Fibroblast of lung (primary cell): ENCODE data around the gene COL9A1. TPM values are rescaled to one million over a fixed set of nuclear protein-coding genes. Genes with fewer than 3 reads are reported as not detected.

ENCODE experiments used
- DNase-seq, 2 donors: peaks; one replicate each; pipeline versions ENCODE4 v3.0.0 to v3.0.0-alpha.2; 2010; ENCODE audit warnings: low read depth in 2 of 2
- H2AFZ ChIP-seq: 2 replicates; pipeline ENCODE4 v1.5.1; 2012; ENCODE audit warnings: low read length, control low read depth, inconsistent platforms
- H3K27ac ChIP-seq: 2 replicates; pipeline ENCODE4 v1.5.1; 2011; ENCODE audit warnings: low read length, control low read depth; ENCODE audit not compliant: insufficient read depth
- H3K27me3 ChIP-seq: 2 replicates; pipeline ENCODE4 v1.5.1; 2011; ENCODE audit warnings: mild to moderate bottlenecking, low read length; ENCODE audit not compliant: control insufficient read depth, insufficient read depth
- H3K36me3 ChIP-seq: 2 replicates; pipeline ENCODE4 v1.5.1; 2011; ENCODE audit warnings: low read length; ENCODE audit not compliant: control insufficient read depth, insufficient read depth
- H3K4me1 ChIP-seq: 2 replicates; pipeline ENCODE4 v1.5.1; 2011; ENCODE audit warnings: low read length; ENCODE audit not compliant: control insufficient read depth, insufficient read depth; ENCODE audit errors: extremely low read depth
- H3K4me2 ChIP-seq: 2 replicates; pipeline ENCODE4 v1.5.1; 2011; ENCODE audit warnings: low read length, control low read depth; ENCODE audit not compliant: insufficient read depth; ENCODE audit errors: extremely low read depth
- H3K4me3 ChIP-seq, 4 experiments: fragments of 200-600 bp in 1 of 4; sonication (generic) in 1 of 4; replicated peaks in 1 of 4; 2 replicates each; pipeline ENCODE4 v1.5.1; 2011 to 2016; ENCODE audit warnings: low read length in 4 of 4, low read depth in 3 of 4, mild to moderate bottlenecking in 3 of 4, control low read depth in 2 of 4, inconsistent platforms in 1 of 4, mixed read lengths in 1 of 4; ENCODE audit not compliant: insufficient read depth in 1 of 4; ENCODE audit errors: control extremely low read depth in 1 of 4
- H3K79me2 ChIP-seq: 2 replicates; pipeline ENCODE4 v1.5.1; 2012; ENCODE audit warnings: mild to moderate bottlenecking, low read length, inconsistent platforms; ENCODE audit not compliant: control insufficient read depth, insufficient read depth
- H3K9ac ChIP-seq: 2 replicates; pipeline ENCODE4 v1.5.1; 2011; ENCODE audit warnings: mild to moderate bottlenecking, low read length, control low read depth; ENCODE audit not compliant: insufficient read depth
- H3K9me3 ChIP-seq: 2 replicates; pipeline ENCODE4 v1.5.1; 2012; ENCODE audit warnings: low read depth, low read length; ENCODE audit not compliant: control insufficient read depth, insufficient read depth
- H4K20me1 ChIP-seq: 2 replicates; pipeline ENCODE4 v1.5.1; 2011; ENCODE audit warnings: low read length; ENCODE audit not compliant: control insufficient read depth, insufficient read depth; ENCODE audit errors: extremely low read depth
- EZH2 ChIP-seq: IDR thresholded peaks from 2 replicates; pipeline ENCODE4 v1.5.1; 2012; ENCODE audit warnings: low read length, control low read depth, mild to moderate bottlenecking; ENCODE audit errors: missing control alignments
- polyA plus RNA-seq, 2 donors: library from polyadenylated mRNA; depleted of rRNA in 1 of 2; stranded (reverse) in 1 of 2; unstranded in 1 of 2; fragments of >200 nt; gene quantifications; 2 replicates each; pipeline ENCODE4 v1.2.1, GENCODE V29; 2011 to 2012; ENCODE audit warnings: missing spikeins in 1 of 2
- total RNA-seq: library from RNA; depleted of rRNA; stranded (reverse); fragments of >200 nt; gene quantifications from 2 replicates; pipeline ENCODE4 v1.2.1, GENCODE V29; 2014
- TF ChIP-seq, protein P1 (sequence below), 2 donors: IDR thresholded peaks in 1 of 2; conservative IDR thresholded peaks in 1 of 2; 1 replicate in 1 of 2; 2 replicates in 1 of 2; pipeline ENCODE4 v1.5.1; 2011 to 2012; ENCODE audit warnings: low read length in 2 of 2, control low read depth in 1 of 2, inconsistent platforms in 1 of 2, low read depth in 1 of 2, mild to moderate bottlenecking in 1 of 2

The COL9A1 gene
- total and polyA plus RNA-seq, 2 donors (not counting 1 experiment from before 2014, with no cell fraction given): not detected

DNA sequence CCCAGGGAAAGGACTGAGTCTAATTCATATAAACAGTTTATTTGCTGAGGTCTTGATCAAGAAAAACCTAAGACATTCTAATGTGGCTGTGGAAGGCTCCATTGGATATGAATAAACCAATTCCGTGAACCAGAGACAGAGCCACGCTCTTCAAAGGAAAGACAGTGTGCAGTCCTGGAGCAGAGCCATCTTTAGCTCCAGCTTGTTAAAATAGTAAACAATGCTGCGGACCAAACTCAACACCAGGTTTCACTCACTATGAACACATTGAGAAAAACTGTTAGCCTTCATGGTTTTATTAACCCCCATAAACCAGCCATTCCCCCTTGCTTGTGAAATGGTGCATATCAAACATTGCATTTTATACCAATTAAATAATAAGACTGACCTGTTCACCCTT is 61.9 kb downstream of the COL9A1 start:
- H3K27ac ChIP-seq: no peak overlapping the region
- no peak overlapping the region for H3K4me3 ChIP-seq
- H3K4me2 ChIP-seq: no peak overlapping the region
- no peak for TF ChIP-seq EZH2
- TF ChIP-seq, protein P1, sequence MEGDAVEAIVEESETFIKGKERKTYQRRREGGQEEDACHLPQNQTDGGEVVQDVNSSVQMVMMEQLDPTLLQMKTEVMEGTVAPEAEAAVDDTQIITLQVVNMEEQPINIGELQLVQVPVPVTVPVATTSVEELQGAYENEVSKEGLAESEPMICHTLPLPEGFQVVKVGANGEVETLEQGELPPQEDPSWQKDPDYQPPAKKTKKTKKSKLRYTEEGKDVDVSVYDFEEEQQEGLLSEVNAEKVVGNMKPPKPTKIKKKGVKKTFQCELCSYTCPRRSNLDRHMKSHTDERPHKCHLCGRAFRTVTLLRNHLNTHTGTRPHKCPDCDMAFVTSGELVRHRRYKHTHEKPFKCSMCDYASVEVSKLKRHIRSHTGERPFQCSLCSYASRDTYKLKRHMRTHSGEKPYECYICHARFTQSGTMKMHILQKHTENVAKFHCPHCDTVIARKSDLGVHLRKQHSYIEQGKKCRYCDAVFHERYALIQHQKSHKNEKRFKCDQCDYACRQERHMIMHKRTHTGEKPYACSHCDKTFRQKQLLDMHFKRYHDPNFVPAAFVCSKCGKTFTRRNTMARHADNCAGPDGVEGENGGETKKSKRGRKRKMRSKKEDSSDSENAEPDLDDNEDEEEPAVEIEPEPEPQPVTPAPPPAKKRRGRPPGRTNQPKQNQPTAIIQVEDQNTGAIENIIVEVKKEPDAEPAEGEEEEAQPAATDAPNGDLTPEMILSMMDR (conservative IDR thresholded peaks at IDR 0.05 in 1 of 2, IDR thresholded peaks at IDR 0.05 in 1 of 2; ENCODE audit: low read depth in 1 of 2, low read length in 2 of 2): no peak
- H2AFZ ChIP-seq: no peak overlapping the region
- no peaks in the 10 kb centered on the region for H3K4me1 ChIP-seq
- no peaks in the 10 kb centered on the region for H3K27me3 ChIP-seq
- no peaks in the 10 kb centered on the region for H3K9me3 ChIP-seq
- no peak for DNase-seq
- H3K79me2 ChIP-seq: no peaks in the 10 kb centered on the region
- H3K9ac ChIP-seq: no peak overlapping the region
- H4K20me1 ChIP-seq: no peaks in the 10 kb centered on the region
- no peaks in the 10 kb centered on the region for H3K36me3 ChIP-seq

DNA sequence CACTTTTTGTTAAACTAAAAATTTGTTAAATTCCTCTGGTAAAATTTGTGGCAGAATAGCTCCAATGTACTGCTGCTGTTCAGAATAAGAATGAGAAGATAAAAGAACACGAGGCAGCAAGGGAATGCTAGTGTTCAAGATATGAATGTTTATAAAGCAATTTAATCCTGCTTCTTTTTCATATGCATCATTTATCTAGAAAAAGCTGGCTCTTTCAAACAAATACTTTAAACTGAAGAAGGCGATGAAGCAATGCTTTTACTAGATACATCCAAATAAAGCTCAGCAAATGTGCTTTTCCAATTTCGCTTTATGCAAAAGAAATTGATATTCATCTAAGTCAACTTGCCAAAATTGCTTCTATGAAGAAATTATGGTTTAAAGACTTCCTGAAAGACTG is 66.5 kb downstream of the COL9A1 start:
- Histone ChIP-seq H3K9me3 (no peaks in the 10 kb centered on the region), H3K4me1 (no peaks in the 10 kb centered on the region), H3K9ac (no peak overlapping the region), H3K4me2 (no peak overlapping the region), H3K79me2 (no peaks in the 10 kb centered on the region), H2AFZ (no peak overlapping the region), H3K27me3 (no peaks in the 10 kb centered on the region), H3K4me3 (no peak overlapping the region), H4K20me1 (no peaks in the 10 kb centered on the region), H3K27ac (no peak overlapping the region), H3K36me3 (no peaks in the 10 kb centered on the region)
- no peak for DNase-seq
- TF ChIP-seq EZH2: no peak
- TF ChIP-seq, protein P1 (conservative IDR thresholded peaks at IDR 0.05 in 1 of 2, IDR thresholded peaks at IDR 0.05 in 1 of 2; ENCODE audit: low read depth in 1 of 2, low read length in 2 of 2): no peak

DNA sequence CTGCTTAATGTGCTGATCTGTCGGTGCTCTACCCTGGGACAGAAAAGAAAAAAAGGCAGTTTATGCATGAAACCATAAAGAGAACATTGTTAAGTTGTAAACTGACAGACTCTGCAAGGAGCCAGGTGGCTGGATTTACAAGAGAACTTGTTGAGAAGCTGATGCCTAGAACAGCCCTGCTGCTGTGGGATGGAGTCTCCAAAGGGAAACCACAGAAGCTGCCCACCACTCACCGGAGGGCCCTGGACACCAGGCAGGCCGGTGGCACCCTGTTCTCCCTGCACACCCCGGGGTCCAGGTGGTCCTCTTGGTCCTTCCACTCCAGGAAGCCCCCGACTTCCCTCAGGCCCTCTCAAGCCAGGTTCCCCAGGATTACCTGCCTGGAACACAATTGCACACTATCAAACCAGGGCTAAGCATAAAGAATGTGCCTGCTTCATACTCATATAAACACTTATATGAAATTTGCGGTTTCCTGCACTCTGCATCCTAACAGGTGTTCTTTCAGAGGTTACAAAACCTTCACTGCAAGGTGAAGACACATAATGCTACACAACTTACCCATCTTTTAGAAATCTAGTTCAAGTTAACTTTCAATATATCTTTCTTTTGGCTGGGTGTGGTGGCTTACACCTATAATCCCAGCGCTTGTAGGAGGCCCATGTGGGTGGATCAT is 68.2 kb downstream of the COL9A1 start:
- Histone ChIP-seq H3K9me3 (no peaks in the 10 kb centered on the region), H3K4me3 (no peak overlapping the region), H2AFZ (no peak overlapping the region), H3K36me3 (no peaks in the 10 kb centered on the region), H3K27me3 (no peaks in the 10 kb centered on the region), H3K4me1 (no peaks in the 10 kb centered on the region), H3K27ac (no peak overlapping the region), H3K79me2 (no peaks in the 10 kb centered on the region), H3K9ac (no peak overlapping the region), H4K20me1 (no peaks in the 10 kb centered on the region), H3K4me2 (no peak overlapping the region)
- TF ChIP-seq EZH2: no peak
- TF ChIP-seq, protein P1 (conservative IDR thresholded peaks at IDR 0.05 in 1 of 2, IDR thresholded peaks at IDR 0.05 in 1 of 2; ENCODE audit: low read depth in 1 of 2, low read length in 2 of 2): no peak
- no peak for DNase-seq
